NT2/D1 (cell line): Measurements from ENCODE around the gene RGMA.

Experiments used
- DNase-seq: peaks from one replicate; pipeline ENCODE4 v3.0.0-alpha.2; 2011; ENCODE audit warnings: low read depth, low spot score
- H3K27me3 ChIP-seq: 2 replicates; pipeline ENCODE4 v1.6.0; 2011; ENCODE audit warnings: mild to moderate bottlenecking; ENCODE audit not compliant: insufficient read length, insufficient read depth
- H3K36me3 ChIP-seq: 2 replicates; pipeline ENCODE4 v1.6.1; 2011; ENCODE audit warnings: mild to moderate bottlenecking, low read length, mixed read lengths; ENCODE audit not compliant: insufficient read depth, insufficient read length
- H3K4me1 ChIP-seq: 2 replicates; pipeline ENCODE4 v1.5.1; 2011; ENCODE audit not compliant: insufficient read depth, insufficient read length
- H3K4me3 ChIP-seq: 2 replicates; pipeline ENCODE4 v1.5.1; 2011; ENCODE audit warnings: low read depth; ENCODE audit not compliant: insufficient read length
- H3K9ac ChIP-seq: 2 replicates; pipeline ENCODE4 v1.6.0; 2011; ENCODE audit warnings: low read depth; ENCODE audit not compliant: insufficient read length
- H3K9me3 ChIP-seq: 2 replicates; pipeline ENCODE4 v1.5.1; 2011; ENCODE audit warnings: mild to moderate bottlenecking, low read length; ENCODE audit not compliant: insufficient read depth
- SUZ12 ChIP-seq: IDR thresholded peaks from 2 replicates; pipeline ENCODE4 v1.6.1; 2011; ENCODE audit not compliant: insufficient read length, insufficient read depth; ENCODE audit errors: extremely low read depth
- YY1 ChIP-seq: IDR thresholded peaks from 2 replicates; pipeline ENCODE4 v1.6.1; 2011; ENCODE audit not compliant: insufficient read length, insufficient read depth
- ZNF274 ChIP-seq: IDR thresholded peaks from 2 replicates; pipeline ENCODE4 v1.6.1; 2011; ENCODE audit warnings: mild to moderate bottlenecking, low read depth, low read length

RGMA gene

GRCh38 chr15:93081399-93081798 lies 7.6 kb downstream of the RGMA start:
- no peaks in the 10 kb centered on the region for H3K9me3 ChIP-seq
- no peak for DNase-seq
- no peak overlapping the region for H3K9ac ChIP-seq
- H3K4me3 ChIP-seq = no peak overlapping the region
- H3K36me3 ChIP-seq = no peaks in the 10 kb centered on the region
- peaks cover 25% of the 10 kb centered on the region for H3K27me3 ChIP-seq
- no peak for TF ChIP-seq ZNF274
- TF ChIP-seq YY1 = no peak
- no peak for TF ChIP-seq SUZ12
- peaks cover 4% of the 10 kb centered on the region for H3K4me1 ChIP-seq

GRCh38 chr15:93080451-93080850 lies 8.6 kb downstream of the RGMA start:
- H3K4me3 ChIP-seq = no peak overlapping the region
- peaks cover 16% of the 10 kb centered on the region for H3K27me3 ChIP-seq
- DNase-seq = no peak
- TF ChIP-seq ZNF274 = no peak
- TF ChIP-seq YY1 = no peak
- TF ChIP-seq SUZ12 = no peak
- H3K36me3 ChIP-seq = no peaks in the 10 kb centered on the region
- H3K4me1 ChIP-seq = peaks cover 4% of the 10 kb centered on the region
- H3K9ac ChIP-seq = no peak overlapping the region
- no peaks in the 10 kb centered on the region for H3K9me3 ChIP-seq

GRCh38 chr15:93076875-93077274 lies 12.1 kb downstream of the RGMA start:
- Histone ChIP-seq H3K36me3 (no peaks in the 10 kb centered on the region), H3K9me3 (no peaks in the 10 kb centered on the region), H3K4me1 (peaks cover 10% of the 10 kb centered on the region), H3K9ac (no peak overlapping the region), H3K27me3 (peaks cover 27% of the 10 kb centered on the region), H3K4me3 (no peak overlapping the region)
- DNase-seq = no peak
- no peak for TF ChIP-seq ZNF274
- no peak for TF ChIP-seq YY1
- no peak for TF ChIP-seq SUZ12

GRCh38 chr15:93076217-93076616 lies 12.8 kb downstream of the RGMA start:
- Histone ChIP-seq H3K9me3 (no peaks in the 10 kb centered on the region), H3K4me1 (peaks cover 10% of the 10 kb centered on the region), H3K9ac (no peak overlapping the region), H3K27me3 (peaks cover 27% of the 10 kb centered on the region), H3K36me3 (no peaks in the 10 kb centered on the region), H3K4me3 (no peak overlapping the region)
- no peak for DNase-seq
- no peak for TF ChIP-seq SUZ12
- no peak for TF ChIP-seq YY1
- TF ChIP-seq ZNF274 = no peak

GRCh38 chr15:93074599-93074998 lies 14.4 kb downstream of the RGMA start:
- peaks cover 27% of the 10 kb centered on the region for H3K27me3 ChIP-seq
- no peak for DNase-seq
- no peak overlapping the region for H3K4me3 ChIP-seq

GRCh38 chr15:93073465-93073952 lies 15.5 kb downstream of the RGMA start:
- H3K4me1 ChIP-seq = peaks cover 14% of the 10 kb centered on the region
- H3K9ac ChIP-seq = peak overlapping the region; percentile 85
- TF ChIP-seq SUZ12 (no peak), ZNF274 (no peak), YY1 (no peak)
- H3K27me3 ChIP-seq = peaks cover 27% of the 10 kb centered on the region
- H3K9me3 ChIP-seq = no peaks in the 10 kb centered on the region
- peaks cover 12% of the 10 kb centered on the region for H3K36me3 ChIP-seq
- DNase-seq = no peak
- peak overlapping the region; percentile 37 for H3K4me3 ChIP-seq

More at GRCh38 chr15:93074599-93074998, 14.4 kb downstream of the RGMA start:
- Histone ChIP-seq H3K4me1 (peaks cover 13% of the 10 kb centered on the region), H3K36me3 (peaks cover 7% of the 10 kb centered on the region), H3K9ac (peak overlapping the region; percentile 17), H3K9me3 (no peaks in the 10 kb centered on the region)
- no peak for TF ChIP-seq YY1
- TF ChIP-seq ZNF274 = no peak
- no peak for TF ChIP-seq SUZ12

GRCh38 chr15:93072411-93073394 lies 16.3 kb downstream of the RGMA start:
- peaks cover 27% of the 10 kb centered on the region for H3K27me3 ChIP-seq

More at GRCh38 chr15:93072411-93073394, 16.3 kb downstream of the RGMA start:
- TF ChIP-seq SUZ12 = no peak
- TF ChIP-seq ZNF274 = no peak
- TF ChIP-seq YY1 = no peak
- peak overlapping the region; percentile 84 for H3K4me3 ChIP-seq
- H3K4me1 ChIP-seq = peaks cover 19% of the 10 kb centered on the region
- H3K9me3 ChIP-seq = no peaks in the 10 kb centered on the region
- peak overlapping the region; percentile 97 for H3K9ac ChIP-seq
- H3K36me3 ChIP-seq = peaks cover 13% of the 10 kb centered on the region
- peak; percentile 70 for DNase-seq
